ENCODE measurements around the gene STK38. TPM values are rescaled to one million over a fixed set of nuclear protein-coding genes. Genes with fewer than 3 reads are reported as not detected.

The STK38 gene
- total and polyA plus RNA-seq, 9 of the 15 experiments (the other 6 are each of a cell fraction or from before 2014, with no cell fraction given): 5.7 to 28.7 (median 19.5) TPM

GRCh38 chr6:36478051-36478526 is 69.2 kb downstream of the STK38 start (continued):
- TF ChIP-seq ZNF124 (CRISPR knock-in tag; IDR thresholded peaks at IDR 0.05): no peak
- TF ChIP-seq SMARCA5 (IDR thresholded peaks at IDR 0.05): no peak
- TF ChIP-seq ZBTB26 (CRISPR knock-in tag; IDR thresholded peaks at IDR 0.05): no peak
- TF ChIP-seq E2F1 (CRISPR knock-in tag; IDR thresholded peaks at IDR 0.05): no peak
- no peak for TF ChIP-seq STAT6 (CRISPR knock-in tag; IDR thresholded peaks at IDR 0.05)
- TF ChIP-seq HMGXB4 (CRISPR knock-in tag; IDR thresholded peaks at IDR 0.05): no peak
- TF ChIP-seq FUS (optimal IDR thresholded peaks at IDR 0.05; ENCODE audit: low read depth, low read length): no peak
- no peak for TF ChIP-seq CBX1 (IDR thresholded peaks at IDR 0.05; ENCODE audit: low read depth)
- TF ChIP-seq ZNF263 (CRISPR knock-in tag; IDR thresholded peaks at IDR 0.05; ENCODE audit: borderline replicate concordance): peak; percentile 32; the same call in 1 of the 2 replicates
- no peak for TF ChIP-seq MEF2A (IDR thresholded peaks at IDR 0.05; ENCODE audit: control insufficient read depth, low read depth, low read length)
- TF ChIP-seq ZNF23 (CRISPR knock-in tag; IDR thresholded peaks at IDR 0.05): no peak
- TF ChIP-seq MCM2 (IDR thresholded peaks at IDR 0.05; ENCODE audit: low read depth): no peak
- no peak for TF ChIP-seq NONO (IDR thresholded peaks at IDR 0.05; ENCODE audit: low read depth in 2 of 2, low read length in 1 of 2)
- TF ChIP-seq KHSRP (IDR thresholded peaks at IDR 0.05): peak; percentile 23; the same call in 1 of the 2 replicates
- TF ChIP-seq MAFK (IDR thresholded peaks at IDR 0.05; ENCODE audit: low read length): no peak
- TF ChIP-seq HOXB6 (CRISPR knock-in tag; IDR thresholded peaks at IDR 0.05; ENCODE audit: borderline replicate concordance): no peak
- TF ChIP-seq TBL1XR1 (IDR thresholded peaks at IDR 0.05; ENCODE audit: low read length in 2 of 2): peak; percentile 63 to 71; a peak in 2 of 4 replicates
- peak; percentile 82 for TF ChIP-seq SMAD4 (CRISPR knock-in tag; conservative IDR thresholded peaks at IDR 0.05)
- no peak for TF ChIP-seq BRD4 (IDR thresholded peaks at IDR 0.05)
- no peak for TF ChIP-seq IRF2 (CRISPR knock-in tag; IDR thresholded peaks at IDR 0.05)
- TF ChIP-seq EHMT2 (IDR thresholded peaks at IDR 0.05): peak; percentile 84
- TF ChIP-seq U2AF1 (optimal IDR thresholded peaks at IDR 0.05; ENCODE audit: low read depth, low read length): no peak
- TF ChIP-seq ZNF445 (CRISPR knock-in tag; IDR thresholded peaks at IDR 0.05; ENCODE audit: low read depth): no peak
- no peak for TF ChIP-seq ZNF253 (CRISPR knock-in tag; conservative IDR thresholded peaks at IDR 0.05)
- TF ChIP-seq DIDO1 (tag; IDR thresholded peaks at IDR 0.05; ENCODE audit: low read depth): no peak

Data from K562 (cell line).